CD8-positive, alpha-beta memory T cell (primary cell): ENCODE data around the gene FAM184B. TPM values are rescaled to one million over a fixed set of nuclear protein-coding genes. Genes with fewer than 3 reads are reported as not detected.
"Not testable (repeated sequence)": the region's sequence is repeated elsewhere in the genome, so short reads cannot be mapped to it uniquely, and the experiment has no call there.

ENCODE experiments used
- CTCF ChIA-PET: fragments of 350-600 bp; sonication (Branson Sonifier 250); formaldehyde crosslinking; loops from one replicate; lab custom pipeline; 2021; ENCODE audit warnings: antibody characterized with exemption; lab: Charles Lee
- POLR2A ChIA-PET: fragments of 350-600 bp; sonication (Branson Sonifier 250); formaldehyde crosslinking; loops from one replicate; lab custom pipeline; 2021; ENCODE audit warnings: antibody characterized with exemption; lab: Charles Lee
- DNase-seq, 5 donors: peaks; one replicate each; pipeline versions ENCODE4 v3.0.0 to v3.0.0-alpha.2; 2020 to 2022; ENCODE audit warnings: mixed read lengths in 1 of 5
- H3K27ac ChIP-seq: one replicate; pipeline ENCODE4 v1.7.0; 2013; ENCODE audit warnings: low read depth, mild to moderate bottlenecking, low read length, moderate library complexity
- H3K27me3 ChIP-seq: 2 replicates; pipeline ENCODE4 v1.7.0; 2013; ENCODE audit warnings: low read length, mild to moderate bottlenecking; ENCODE audit not compliant: insufficient read depth, poor library complexity, severe bottlenecking
- H3K36me3 ChIP-seq: 2 replicates; pipeline ENCODE4 v1.7.0; 2013; ENCODE audit warnings: mild to moderate bottlenecking, low read length, moderate library complexity; ENCODE audit not compliant: insufficient read depth
- H3K4me1 ChIP-seq: 2 replicates; pipeline ENCODE4 v1.7.0; 2013; ENCODE audit warnings: mild to moderate bottlenecking, low read length, moderate library complexity; ENCODE audit not compliant: insufficient read depth
- H3K4me3 ChIP-seq: 2 replicates; pipeline ENCODE4 v1.7.0; 2013; ENCODE audit warnings: mild to moderate bottlenecking, low read length
- H3K9me3 ChIP-seq: 2 replicates; pipeline ENCODE4 v1.7.0; 2013; ENCODE audit warnings: mild to moderate bottlenecking, low read length
- H3K27ac Mint-ChIP-seq, 8 donors: one replicate each; pipeline ENCODE4 v1.8.0; 2020 to 2021; ENCODE audit warnings: mixed read lengths in 8 of 8, mild to moderate bottlenecking in 6 of 8, inconsistent platforms in 3 of 8, moderate library complexity in 3 of 8
- H3K27me3 Mint-ChIP-seq, 2 donors: one replicate each; pipeline ENCODE4 v1.8.0; 2020 to 2021; ENCODE audit warnings: mixed read lengths in 2 of 2, mild to moderate bottlenecking in 1 of 2, moderate library complexity in 1 of 2
- H3K36me3 Mint-ChIP-seq, 3 donors: one replicate each; pipeline ENCODE4 v1.8.0; 2020 to 2021; ENCODE audit warnings: mixed read lengths in 3 of 3, inconsistent platforms in 1 of 3, mild to moderate bottlenecking in 1 of 3
- H3K4me1 Mint-ChIP-seq, 3 donors: one replicate each; pipeline ENCODE4 v1.8.0; 2020 to 2021; ENCODE audit warnings: mixed read lengths in 3 of 3, inconsistent platforms in 1 of 3, mild to moderate bottlenecking in 1 of 3
- H3K4me3 Mint-ChIP-seq, 7 donors: one replicate each; pipeline ENCODE4 v1.8.0; 2020 to 2021; ENCODE audit warnings: mixed read lengths in 7 of 7, mild to moderate bottlenecking in 6 of 7, moderate library complexity in 4 of 7, inconsistent platforms in 2 of 7
- H3K9me3 Mint-ChIP-seq, 5 donors: one replicate each; pipeline ENCODE4 v1.8.0; 2020 to 2022; ENCODE audit warnings: mixed read lengths in 5 of 5, mild to moderate bottlenecking in 3 of 5, moderate library complexity in 2 of 5, inconsistent platforms in 1 of 5
- polyA plus RNA-seq: library from polyadenylated mRNA; unstranded; fragments of 300-500 nt; fragmentation: Illumina TruSeq; gene quantifications from one replicate; pipeline ENCODE4 v1.2.3, GENCODE V29; 2021
- total RNA-seq, 2 experiments: library from RNA; stranded (reverse); gene quantifications; one replicate each; pipeline ENCODE4 v1.2.3, GENCODE V29; 2021

FAM184B gene
- total and polyA plus RNA-seq, 3 experiments from 2014 or later, result 0.02 TPM; not detected in 2

GRCh38 chr4:17688011-17688441 is 93.4 kb downstream of the FAM184B start:
- no peak overlapping the region for H3K27ac Mint-ChIP-seq
- DNase-seq, result no peak

DNA sequence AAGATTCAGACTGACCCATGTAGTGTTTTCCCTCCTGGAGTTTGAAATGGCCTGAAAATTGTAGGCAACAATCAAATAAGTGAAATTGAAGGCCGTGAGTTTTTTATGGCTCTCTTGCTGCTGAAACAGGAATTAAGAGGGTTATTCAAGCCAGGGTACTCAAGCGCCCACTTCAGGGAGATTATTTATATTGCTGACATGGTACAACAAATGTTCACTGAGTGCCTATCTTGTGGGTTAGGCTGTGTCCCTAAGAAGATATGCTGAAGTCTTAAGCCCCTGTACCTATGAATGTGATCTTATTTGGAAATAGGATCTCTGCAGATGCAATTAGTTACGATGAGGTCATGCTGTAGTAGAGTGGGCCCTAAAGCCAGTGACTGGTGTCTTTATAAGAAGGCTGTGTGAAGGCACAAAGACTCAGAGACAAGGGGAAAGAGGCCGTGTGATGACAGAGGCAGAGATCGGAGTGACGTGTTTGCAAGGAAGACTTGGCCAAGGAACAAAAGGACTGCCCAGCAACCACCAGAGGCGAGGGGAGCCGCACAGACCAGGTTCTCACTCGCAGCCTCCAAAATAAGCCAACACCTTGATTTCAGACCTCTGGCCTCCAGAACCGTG is 94.1 kb downstream of the FAM184B start:
- H3K27ac Mint-ChIP-seq, result no peak overlapping the region
- H3K4me3 Mint-ChIP-seq, result no peak overlapping the region
- H3K4me3 ChIP-seq, result no peak overlapping the region
- no peaks in the 10 kb centered on the region for H3K27me3 ChIP-seq
- no peaks in the 10 kb centered on the region for H3K4me1 ChIP-seq
- peaks cover 0 to 10% of the 10 kb centered on the region in 2 donors for H3K27me3 Mint-ChIP-seq
- peaks cover 0 to 2% (median 0%) of the 10 kb centered on the region in 5 donors for H3K9me3 Mint-ChIP-seq
- no peak overlapping the region for H3K27ac ChIP-seq
- CTCF ChIA-PET, result no interaction called here
- H3K36me3 Mint-ChIP-seq, result no peaks in the 10 kb centered on the region
- POLR2A ChIA-PET, result no interaction called here
- H3K36me3 ChIP-seq, result no peaks in the 10 kb centered on the region
- H3K4me1 Mint-ChIP-seq, result no peaks in the 10 kb centered on the region
- DNase-seq, result no peak
- no peaks in the 10 kb centered on the region for H3K9me3 ChIP-seq

More at GRCh38 chr4:17688011-17688441, 93.4 kb downstream of the FAM184B start:
- H3K36me3 Mint-ChIP-seq, result no peaks in the 10 kb centered on the region
- peaks cover 0 to 2% (median 0%) of the 10 kb centered on the region in 5 donors for H3K9me3 Mint-ChIP-seq
- Histone ChIP-seq H3K4me3 (no peak overlapping the region), H3K9me3 (no peaks in the 10 kb centered on the region), H3K36me3 (no peaks in the 10 kb centered on the region), H3K27ac (no peak overlapping the region), H3K4me1 (no peaks in the 10 kb centered on the region), H3K27me3 (no peaks in the 10 kb centered on the region)
- no peaks in the 10 kb centered on the region for H3K4me1 Mint-ChIP-seq
- no peak overlapping the region for H3K4me3 Mint-ChIP-seq
- ChIA-PET CTCF (no interaction called here), POLR2A (no interaction called here)
- H3K27me3 Mint-ChIP-seq, result peaks cover 0 to 6% of the 10 kb centered on the region in 2 donors

- H3K4me3 ChIP-seq, H3K4me1 Mint-ChIP-seq, H3K9me3 ChIP-seq, H3K4me3 Mint-ChIP-seq, H3K36me3 ChIP-seq, H3K27ac ChIP-seq, H3K27me3 Mint-ChIP-seq, H3K36me3 Mint-ChIP-seq, DNase-seq, H3K27ac Mint-ChIP-seq, CTCF ChIA-PET, H3K4me1 ChIP-seq, H3K9me3 Mint-ChIP-seq, POLR2A ChIA-PET, H3K27me3 ChIP-seq: not testable (repeated sequence)
These were observed 96.8 kb downstream of the FAM184B start for GRCh38 chr4:17684648-17685047.

DNA sequence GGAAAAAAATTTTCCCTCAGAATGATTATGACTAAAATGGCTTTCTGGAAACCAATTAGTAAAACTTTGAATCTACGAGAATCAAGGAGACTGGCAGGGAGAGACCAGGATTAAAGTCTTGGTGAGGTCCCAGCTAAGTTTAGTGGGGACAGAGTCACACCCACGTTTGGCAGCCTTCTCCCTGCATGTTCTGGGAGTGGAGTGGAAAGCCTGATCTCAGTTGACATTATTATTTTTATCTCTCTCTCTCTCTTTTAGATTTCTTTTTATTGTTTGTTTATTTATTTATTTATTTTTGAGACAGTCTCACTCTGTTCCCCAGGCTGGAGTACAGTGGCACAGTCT is 99.2 kb downstream of the FAM184B start:
- H3K27ac Mint-ChIP-seq, result no peak overlapping the region
- H3K4me1 ChIP-seq, result no peaks in the 10 kb centered on the region
- no peaks in the 10 kb centered on the region for H3K36me3 ChIP-seq
- no peaks in the 10 kb centered on the region for H3K27me3 ChIP-seq
- ChIA-PET POLR2A (no interaction called here), CTCF (no interaction called here)
- peaks cover 1 to 15% of the 10 kb centered on the region in 2 donors for H3K27me3 Mint-ChIP-seq
- H3K9me3 Mint-ChIP-seq, result no peaks in the 10 kb centered on the region
- no peak overlapping the region for H3K4me3 ChIP-seq
- H3K4me1 Mint-ChIP-seq, result no peaks in the 10 kb centered on the region
- DNase-seq, result no peak
- no peak overlapping the region for H3K4me3 Mint-ChIP-seq
- H3K9me3 ChIP-seq, result no peaks in the 10 kb centered on the region
- H3K36me3 Mint-ChIP-seq, result no peaks in the 10 kb centered on the region
- no peak overlapping the region for H3K27ac ChIP-seq

- H3K4me1 ChIP-seq, result no peaks in the 10 kb centered on the region
- POLR2A ChIA-PET, result no interaction called here
- H3K27ac Mint-ChIP-seq, result no peak overlapping the region
- no peak overlapping the region for H3K27ac ChIP-seq
- H3K4me1 Mint-ChIP-seq, result no peaks in the 10 kb centered on the region
- peaks cover 1 to 19% of the 10 kb centered on the region in 2 donors for H3K27me3 Mint-ChIP-seq
- CTCF ChIA-PET, result no interaction called here
- no peak for DNase-seq
- no peaks in the 10 kb centered on the region for H3K36me3 ChIP-seq
- H3K9me3 ChIP-seq, result no peaks in the 10 kb centered on the region
- H3K4me3 Mint-ChIP-seq, result no peak overlapping the region
- no peaks in the 10 kb centered on the region for H3K9me3 Mint-ChIP-seq
- H3K27me3 ChIP-seq, result no peaks in the 10 kb centered on the region
- H3K36me3 Mint-ChIP-seq, result no peaks in the 10 kb centered on the region
- no peak overlapping the region for H3K4me3 ChIP-seq
These were observed 99.9 kb downstream of the FAM184B start for GRCh38 chr4:17681281-17682221.

- H3K27ac Mint-ChIP-seq, result no peak overlapping the region
- no peaks in the 10 kb centered on the region for H3K9me3 Mint-ChIP-seq
- H3K27ac ChIP-seq, result no peak overlapping the region
- H3K4me1 ChIP-seq, result no peaks in the 10 kb centered on the region
- DNase-seq, result no peak
- H3K4me3 ChIP-seq, result no peak overlapping the region
- H3K4me1 Mint-ChIP-seq, result no peaks in the 10 kb centered on the region
- CTCF ChIA-PET, result no interaction called here
- peaks cover 1 to 23% of the 10 kb centered on the region in 2 donors for H3K27me3 Mint-ChIP-seq
- H3K27me3 ChIP-seq, result no peaks in the 10 kb centered on the region
- H3K4me3 Mint-ChIP-seq, result no peak overlapping the region
- H3K36me3 ChIP-seq, result no peaks in the 10 kb centered on the region
- no peaks in the 10 kb centered on the region for H3K9me3 ChIP-seq
- H3K36me3 Mint-ChIP-seq, result no peaks in the 10 kb centered on the region
- POLR2A ChIA-PET, result no interaction called here
These were observed 100.7 kb downstream of the FAM184B start for GRCh38 chr4:17680559-17681280.

DNA sequence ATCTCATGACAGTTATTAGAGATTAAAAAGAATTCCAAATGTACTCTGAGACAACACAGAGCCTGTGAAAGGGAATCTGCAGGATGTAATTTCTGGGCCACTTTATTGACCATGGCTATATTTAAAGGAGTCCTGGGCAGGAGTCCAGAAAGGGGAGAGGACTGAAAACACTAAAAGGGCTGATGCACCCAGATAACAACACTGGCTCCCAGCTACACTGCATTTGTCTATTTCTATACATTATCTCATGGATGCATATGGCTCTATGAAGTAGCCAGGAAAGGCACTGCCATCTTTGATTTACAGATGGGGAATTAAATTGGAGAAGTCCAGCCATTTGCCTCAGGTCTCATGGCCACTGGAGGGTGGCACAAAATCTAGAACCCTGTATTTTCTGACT is 111.0 kb downstream of the FAM184B start:
- Mint-ChIP-seq H3K27me3 (peaks cover 29 to 63% of the 10 kb centered on the region in 2 donors), H3K27ac (no peak overlapping the region), H3K4me3 (no peak overlapping the region), H3K9me3 (peaks cover 12 to 26% (median 19%) of the 10 kb centered on the region in 5 donors), H3K36me3 (peaks cover 0 to 4% (median 3%) of the 10 kb centered on the region in 3 donors), H3K4me1 (no peaks in the 10 kb centered on the region)
- no peaks in the 10 kb centered on the region for H3K36me3 ChIP-seq
- no peak overlapping the region for H3K4me3 ChIP-seq
- no peak overlapping the region for H3K27ac ChIP-seq
- POLR2A ChIA-PET, result no interaction called here
- no peak for DNase-seq
- CTCF ChIA-PET, result no interaction called here
- H3K4me1 ChIP-seq, result no peaks in the 10 kb centered on the region
- no peaks in the 10 kb centered on the region for H3K27me3 ChIP-seq
- H3K9me3 ChIP-seq, result no peaks in the 10 kb centered on the region
